HG03571 (cell line): ENCODE data around the gene TRIM24.
A peak's percentile ranks its signal among the peaks of the same experiment; 100 is the strongest.
"Not testable (repeated sequence)": the region's sequence is repeated elsewhere in the genome, so short reads cannot be mapped to it uniquely, and the experiment has no call there.

ENCODE experiments used
- ATAC-seq: cut with Tn5 transposase; IDR thresholded peaks from one replicate; pipeline ENCODE4 v1.9.1; 2021; ENCODE audit not compliant: unreplicated experiment

TRIM24 gene

DNA sequence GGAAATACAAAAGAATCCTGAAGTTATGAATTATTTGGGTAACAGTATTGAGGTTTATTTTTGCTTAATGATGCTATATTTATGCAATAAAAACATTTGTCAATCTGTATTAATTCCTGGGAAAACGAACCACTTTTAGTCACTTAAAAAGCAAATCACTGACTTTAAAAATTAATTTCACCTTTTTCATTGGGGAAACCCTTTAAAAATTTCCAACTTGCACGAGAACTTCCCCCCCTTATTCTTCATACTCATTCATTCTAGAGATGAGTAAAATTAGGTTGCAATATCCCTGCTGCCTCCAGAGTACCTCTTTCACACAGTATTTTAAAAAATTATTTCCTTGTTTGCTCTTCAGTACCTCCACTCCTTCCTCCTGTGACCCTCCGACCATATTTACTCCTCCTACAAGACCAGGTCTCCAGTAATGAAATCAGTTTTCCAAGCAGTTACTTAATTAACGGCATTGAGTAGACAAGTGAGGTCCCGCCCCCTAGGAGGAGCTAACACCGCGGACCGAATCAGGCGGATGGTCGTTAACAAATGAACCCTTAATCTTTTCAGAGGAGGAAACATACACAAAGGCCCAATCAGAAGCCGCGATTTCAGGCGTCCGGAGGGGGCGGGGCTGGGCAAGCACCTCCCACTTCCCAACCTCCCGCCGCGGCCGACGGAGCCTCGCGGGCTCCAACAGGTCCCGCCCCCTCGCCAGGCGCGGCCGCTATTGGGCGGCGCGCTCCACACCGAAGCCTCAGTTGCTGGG, 465 bp upstream of the TRIM24 start:
- ATAC-seq: peak; percentile 77

- ATAC-seq: peak; percentile 41
Measured at GRCh38 chr7:138460649-138461607, 869 bp downstream of the TRIM24 start.

DNA sequence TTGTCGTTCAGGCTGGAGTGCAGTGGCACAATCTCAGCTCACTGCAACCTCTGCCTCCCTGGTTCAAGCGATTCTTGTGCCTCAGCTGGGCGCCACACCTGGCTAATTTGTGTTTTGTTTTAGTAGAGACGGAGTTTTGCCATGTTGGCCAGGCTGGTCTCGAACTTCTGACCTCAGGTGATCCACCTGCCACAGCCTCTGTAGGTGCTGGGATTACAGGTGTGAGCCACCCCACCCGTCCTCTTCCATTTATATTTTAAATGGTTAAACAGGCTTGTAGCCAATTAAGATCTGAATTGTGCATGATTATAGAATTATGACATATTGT, 3.2 kb downstream of the TRIM24 start:
- ATAC-seq: not testable (repeated sequence)

GRCh38 chr7:138465046-138465445, 5.0 kb downstream of the TRIM24 start:
- ATAC-seq: no peak

- ATAC-seq: peak; percentile 79
Measured at GRCh38 chr7:138466069-138466756, 6.2 kb downstream of the TRIM24 start.

DNA sequence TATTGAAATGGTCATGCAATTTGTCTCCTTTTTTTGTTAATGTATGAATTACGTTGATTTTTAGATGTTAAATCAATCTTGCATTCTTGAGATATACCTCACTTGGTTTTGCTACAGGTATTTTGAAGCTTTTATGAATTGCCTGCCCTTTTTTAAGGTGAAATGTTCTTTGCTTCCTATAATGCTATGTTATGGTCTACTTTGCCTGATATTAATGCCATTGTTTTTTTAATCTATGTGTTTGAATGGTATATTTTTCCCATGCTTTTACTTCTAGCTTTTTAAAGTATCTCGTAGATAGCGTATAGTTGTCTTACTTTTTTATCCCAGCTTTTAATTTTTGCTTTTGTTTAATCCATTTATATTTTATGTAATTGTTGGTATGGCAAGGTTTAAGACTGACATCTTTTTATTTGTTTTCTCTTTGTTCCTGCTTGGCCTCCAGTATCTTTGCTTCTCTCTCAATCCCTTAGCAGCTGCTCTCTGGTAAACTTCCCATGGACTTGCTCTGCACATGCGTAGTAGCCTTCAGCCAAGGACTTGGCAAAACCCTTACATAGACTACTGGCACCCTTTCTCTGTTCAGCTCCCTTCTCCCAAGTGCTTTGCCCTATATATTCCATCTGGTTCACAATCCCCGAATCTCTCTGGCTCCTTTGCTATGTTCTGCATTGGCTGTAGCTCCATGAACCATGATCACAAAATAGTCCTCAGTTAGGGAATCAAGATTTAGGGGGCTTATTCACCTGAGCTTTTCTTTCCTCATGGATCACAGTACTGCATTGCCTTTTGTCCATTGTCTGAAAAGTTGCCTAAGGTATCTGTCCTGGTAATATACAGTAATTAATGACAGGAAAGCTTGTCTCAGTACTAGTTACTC, 8.4 kb downstream of the TRIM24 start:
- ATAC-seq: no peak

GRCh38 chr7:138470391-138471157, 10.5 kb downstream of the TRIM24 start:
- ATAC-seq: no peak

GRCh38 chr7:138472292-138473079, 12.4 kb downstream of the TRIM24 start:
- no peak for ATAC-seq

- no peak for ATAC-seq
Measured at GRCh38 chr7:138475377-138475776, 15.3 kb downstream of the TRIM24 start.

- ATAC-seq: no peak
Measured at GRCh38 chr7:138477081-138477578, 17.1 kb downstream of the TRIM24 start.

GRCh38 chr7:138477581-138477980, 17.5 kb downstream of the TRIM24 start:
- ATAC-seq: no peak

DNA sequence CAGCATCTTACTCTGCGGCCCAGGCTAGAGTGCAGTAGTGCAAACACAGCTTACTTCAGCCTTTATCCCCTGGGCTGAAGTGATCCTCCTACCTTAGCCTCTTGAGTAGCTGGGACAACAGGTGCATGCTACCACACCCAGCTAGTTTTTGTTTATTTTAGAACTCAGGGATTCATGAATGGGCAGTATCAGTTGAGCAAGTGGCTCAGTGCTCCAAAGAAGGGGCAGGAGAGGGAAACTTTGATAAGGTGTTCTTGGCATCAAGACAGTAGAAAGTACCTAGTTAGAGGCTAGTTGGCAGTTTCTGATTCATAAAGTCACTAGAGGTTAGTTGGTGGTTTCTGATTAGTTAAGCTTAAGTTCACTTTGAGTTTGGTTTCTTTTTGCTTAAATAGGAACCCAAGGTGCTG, 18.4 kb downstream of the TRIM24 start:
- ATAC-seq: peak; percentile 73

- ATAC-seq: no peak
Measured at GRCh38 chr7:138480527-138480926, 20.5 kb downstream of the TRIM24 start.

DNA sequence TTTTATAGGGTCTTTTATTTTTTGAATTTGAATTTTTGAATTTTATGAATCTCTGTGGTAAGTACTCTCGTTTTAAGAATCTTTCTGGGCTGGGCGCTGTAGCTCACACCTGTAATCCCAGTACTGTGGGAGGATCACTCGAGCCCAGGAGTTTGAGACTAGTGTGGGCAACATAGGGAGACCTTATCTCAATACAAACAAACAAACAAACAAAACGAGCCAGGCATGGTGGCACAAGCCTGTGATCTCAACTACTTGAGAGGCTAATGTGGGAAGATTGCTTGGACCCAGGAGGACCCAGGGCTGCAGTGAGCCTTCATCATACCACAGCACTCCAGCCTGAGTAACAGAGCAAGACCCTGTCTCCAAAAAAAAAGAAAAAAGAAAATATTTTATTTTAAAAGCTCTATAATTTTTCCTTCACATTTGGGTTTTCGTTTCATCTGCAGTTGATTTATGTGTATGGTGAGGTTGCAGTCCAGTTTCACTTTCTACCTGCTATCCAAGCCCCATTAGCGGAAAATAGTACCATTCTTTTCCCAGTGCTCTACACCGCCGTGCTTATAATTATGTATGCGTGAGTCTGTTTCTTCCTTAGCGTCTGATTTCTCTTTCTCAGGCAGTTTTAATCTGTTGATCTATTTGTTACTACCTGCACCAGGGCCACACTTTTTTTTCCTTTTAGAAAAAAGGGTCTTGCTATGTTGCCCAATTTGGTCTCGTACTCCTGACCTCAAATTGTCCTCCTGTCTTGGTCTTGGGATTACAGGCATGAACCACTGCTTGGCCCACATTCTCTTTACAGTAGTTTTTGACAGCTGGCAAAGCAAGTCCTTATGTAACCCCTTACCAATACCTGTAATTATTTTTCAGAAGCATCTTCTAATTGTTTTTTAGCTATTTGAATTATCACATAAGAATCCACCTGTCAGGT, 21.7 kb downstream of the TRIM24 start:
- ATAC-seq: no peak

GRCh38 chr7:138483531-138483930, 23.5 kb downstream of the TRIM24 start:
- no peak for ATAC-seq

GRCh38 chr7:138485508-138485907, 25.4 kb downstream of the TRIM24 start:
- ATAC-seq: not testable (repeated sequence)

- ATAC-seq: not testable (repeated sequence)
Measured at GRCh38 chr7:138489139-138489538, 29.1 kb downstream of the TRIM24 start.
